GM12872 (cell line): Measurements from ENCODE around the gene CD4.

Source experiments
- CTCF ChIP-seq: IDR thresholded peaks from 3 replicates; pipeline ENCODE4 v1.5.1; 2011; ENCODE audit warnings: low read depth, mild to moderate bottlenecking, low read length, moderate library complexity; ENCODE audit not compliant: insufficient read depth

CD4 gene

GRCh38 chr12:6788972-6789924 is at the start of gene CD4:
Gene CD4, plus strand, starts transcription at chr12:6789528. Its CDS starts 10,611 bp downstream, at chr12:6800139.
- no peak for TF ChIP-seq CTCF

GRCh38 chr12:6742834-6743233 is 46.5 kb upstream of the CD4 start:
- TF ChIP-seq CTCF = no peak

GRCh38 chr12:6745741-6746525 is 43.4 kb upstream of the CD4 start:
- no peak for TF ChIP-seq CTCF

- TF ChIP-seq CTCF = no peak
These were observed 42.1 kb upstream of the CD4 start for GRCh38 chr12:6747216-6747615.

GRCh38 chr12:6748761-6749160 is 40.6 kb upstream of the CD4 start:
- TF ChIP-seq CTCF = no peak

GRCh38 chr12:6750506-6750905 is 38.8 kb upstream of the CD4 start:
- TF ChIP-seq CTCF = no peak

- TF ChIP-seq CTCF = no peak
These were observed 37.6 kb upstream of the CD4 start for GRCh38 chr12:6751767-6752166.
